Sigmoid colon (tissue), 7 donors: ENCODE measurements around the gene RPLP1. TPM values are rescaled to one million over a fixed set of nuclear protein-coding genes. Genes with fewer than 3 reads are reported as not detected.
"Not testable (repeated sequence)": the region's sequence is repeated elsewhere in the genome, so short reads cannot be mapped to it uniquely, and the experiment has no call there.

Experiments used
- DNase-seq: peaks from one replicate; pipeline ENCODE4 v3.0.0-alpha.2; 2019
- H3K27ac ChIP-seq, 4 donors: fragments of 200-600 bp; sonication (generic); one replicate each; pipeline ENCODE4 v1.5.1; 2016 to 2019; ENCODE audit warnings: mild to moderate bottlenecking in 1 of 4
- H3K27me3 ChIP-seq, 3 donors: fragments of 200-600 bp; sonication (generic); one replicate each; pipeline ENCODE4 v1.5.1; 2019; ENCODE audit warnings: mild to moderate bottlenecking in 1 of 3
- H3K36me3 ChIP-seq, 4 donors: fragments of 200-600 bp; sonication (generic); one replicate each; pipeline ENCODE4 v1.5.1; 2016 to 2019
- H3K4me1 ChIP-seq, 4 donors: fragments of 200-600 bp; sonication (generic); one replicate each; pipeline ENCODE4 v1.5.1; 2017 to 2019
- H3K4me3 ChIP-seq, 4 donors: fragments of 200-600 bp; sonication (generic); one replicate each; pipeline ENCODE4 v1.5.1; 2017 to 2019; ENCODE audit warnings: mild to moderate bottlenecking in 2 of 4, moderate library complexity in 1 of 4
- H3K9me3 ChIP-seq, 4 donors: fragments of 200-600 bp in 3 of 4; sonication (generic) in 3 of 4; one replicate each; pipeline versions ENCODE4 v1.5.1 to v1.6.1; 2013 to 2019
- EP300 ChIP-seq, 4 donors: sonication (generic); formaldehyde crosslinking; IDR thresholded peaks; one replicate each; pipeline ENCODE4 v1.6.1; 2017; ENCODE audit warnings: antibody characterized with exemption in 4 of 4
- POLR2A ChIP-seq, 2 donors: fragments of 450-650 bp; IDR thresholded peaks; one replicate each; pipeline ENCODE4 v1.6.1; 2016; ENCODE audit warnings: antibody characterized with exemption in 2 of 2, mild to moderate bottlenecking in 2 of 2, moderate library complexity in 2 of 2
- POLR2AphosphoS5 ChIP-seq, 4 donors: sonication (generic); formaldehyde crosslinking; IDR thresholded peaks; one replicate each; pipeline ENCODE4 v1.6.1; 2017; ENCODE audit warnings: antibody characterized with exemption in 4 of 4
- WGBS, 2 donors: extraction: QIAGEN DNeasy Blood & Tissue Kit; methylation state at CpG; one replicate each; pipeline ENCODE4 v1.1.7; 2013; 5-methylcytosine and 5-hydroxymethylcytosine counted together
- intact Hi-C: fragments of 100-400 bp; cut with DNase I; formaldehyde crosslinking; loops from one replicate; pipeline ENCODE4 v1.15.1; 2023
- polyA plus RNA-seq, 3 donors: library from polyadenylated mRNA; stranded (reverse); fragments of 200-250 nt; gene quantifications; one replicate each; pipeline ENCODE4 v1.2.3, GENCODE V29; 2013
- total RNA-seq, 4 donors: library from RNA; depleted of rRNA; stranded (reverse); fragments of >200 nt; gene quantifications; one replicate each; pipeline ENCODE4 v1.1.0, GENCODE V29; 2016
- TF ChIP-seq, protein P1 (sequence below), 4 experiments: fragments of 450-650 bp in 3 of 4; fragments of 200-600 bp in 1 of 4; IDR thresholded peaks; one replicate each; pipeline ENCODE4 v1.5.1; 2016 to 2019; ENCODE audit warnings: antibody characterized with exemption in 4 of 4, mild to moderate bottlenecking in 3 of 4, moderate library complexity in 2 of 4
- donor health status: healthy with polysubstance abuse.
- donor health status: Bipolar disorder and iron deficiency.
- donor health status: healthy.

The RPLP1 gene
- total and polyA plus RNA-seq, 7 donors: 1,053 to 2,471 (median 1,114) TPM

DNA sequence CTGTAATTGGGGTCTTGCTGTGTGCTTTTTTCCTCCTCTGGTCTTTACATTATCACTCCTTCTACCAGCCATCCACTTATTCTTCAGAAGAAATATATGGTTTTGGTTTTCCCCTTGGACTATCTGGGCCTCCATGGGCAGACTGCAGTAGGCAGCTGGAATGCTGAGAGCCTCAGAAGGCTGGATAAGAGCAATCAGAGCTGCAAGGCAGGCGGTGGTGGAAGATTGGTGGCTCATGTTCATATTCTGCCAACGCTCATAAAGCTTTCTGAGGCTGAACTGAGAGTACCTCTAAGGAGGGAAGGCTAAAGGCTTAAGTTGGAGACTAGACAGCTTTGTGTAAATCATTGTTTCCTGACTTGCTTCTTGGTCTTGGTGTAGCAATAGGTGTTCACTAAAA, 5.7 kb upstream of the RPLP1 start:
- DNase-seq: no peak
- no peaks in the 10 kb centered on the region for H3K27me3 ChIP-seq
- intact Hi-C loops: no loop called here
- no peak for TF ChIP-seq POLR2AphosphoS5 (IDR thresholded peaks at IDR 0.05)
- TF ChIP-seq, protein P1, sequence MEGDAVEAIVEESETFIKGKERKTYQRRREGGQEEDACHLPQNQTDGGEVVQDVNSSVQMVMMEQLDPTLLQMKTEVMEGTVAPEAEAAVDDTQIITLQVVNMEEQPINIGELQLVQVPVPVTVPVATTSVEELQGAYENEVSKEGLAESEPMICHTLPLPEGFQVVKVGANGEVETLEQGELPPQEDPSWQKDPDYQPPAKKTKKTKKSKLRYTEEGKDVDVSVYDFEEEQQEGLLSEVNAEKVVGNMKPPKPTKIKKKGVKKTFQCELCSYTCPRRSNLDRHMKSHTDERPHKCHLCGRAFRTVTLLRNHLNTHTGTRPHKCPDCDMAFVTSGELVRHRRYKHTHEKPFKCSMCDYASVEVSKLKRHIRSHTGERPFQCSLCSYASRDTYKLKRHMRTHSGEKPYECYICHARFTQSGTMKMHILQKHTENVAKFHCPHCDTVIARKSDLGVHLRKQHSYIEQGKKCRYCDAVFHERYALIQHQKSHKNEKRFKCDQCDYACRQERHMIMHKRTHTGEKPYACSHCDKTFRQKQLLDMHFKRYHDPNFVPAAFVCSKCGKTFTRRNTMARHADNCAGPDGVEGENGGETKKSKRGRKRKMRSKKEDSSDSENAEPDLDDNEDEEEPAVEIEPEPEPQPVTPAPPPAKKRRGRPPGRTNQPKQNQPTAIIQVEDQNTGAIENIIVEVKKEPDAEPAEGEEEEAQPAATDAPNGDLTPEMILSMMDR (IDR thresholded peaks at IDR 0.05): no peak
- 55 to 79% methylated on average over 2 of the region's 2 CpGs for WGBS, 2 donors
- H3K4me3 ChIP-seq: no peak overlapping the region
- no peaks in the 10 kb centered on the region for H3K9me3 ChIP-seq
- no peak overlapping the region for H3K27ac ChIP-seq
- peaks cover 0 to 9% (median 2%) of the 10 kb centered on the region in 4 donors for H3K4me1 ChIP-seq
- no peaks in the 10 kb centered on the region for H3K36me3 ChIP-seq

DNA sequence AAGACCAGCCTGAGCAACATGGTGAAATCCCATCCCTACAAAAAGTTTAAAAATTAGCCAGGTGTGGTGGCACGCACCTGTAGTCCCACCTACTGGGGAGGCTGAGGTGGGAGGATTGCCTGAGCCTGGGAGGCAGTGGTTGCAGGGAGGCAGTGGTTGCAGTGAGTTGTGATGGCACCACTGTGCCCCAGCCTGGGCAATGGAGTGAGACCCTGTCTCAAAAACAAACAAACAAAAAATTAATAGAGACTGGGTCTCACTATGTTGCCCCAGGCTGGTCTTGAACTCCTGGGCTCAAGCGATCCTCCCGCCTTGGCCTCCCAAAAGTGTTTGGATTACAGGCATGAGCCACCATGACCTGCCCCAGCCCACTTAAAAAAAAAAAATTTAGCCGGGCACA, 2.4 kb upstream of the RPLP1 start:
- not testable (repeated sequence) for H3K4me3 ChIP-seq, H3K9me3 ChIP-seq, DNase-seq, H3K27me3 ChIP-seq, H3K27ac ChIP-seq
- Histone ChIP-seq H3K4me1 (peaks cover 0 to 30% (median 21%) of the 10 kb centered on the region in 4 donors), H3K36me3 (peaks cover 0 to 10% (median 3%) of the 10 kb centered on the region in 4 donors)
- intact Hi-C loops: loop anchor here (5.0 kb wide), 1 partner anchor 38 kb away; the partner anchor contains the start of gene KIF23
- 98% methylated on average over 4 of the region's 4 CpGs for WGBS, 2 donors

DNA sequence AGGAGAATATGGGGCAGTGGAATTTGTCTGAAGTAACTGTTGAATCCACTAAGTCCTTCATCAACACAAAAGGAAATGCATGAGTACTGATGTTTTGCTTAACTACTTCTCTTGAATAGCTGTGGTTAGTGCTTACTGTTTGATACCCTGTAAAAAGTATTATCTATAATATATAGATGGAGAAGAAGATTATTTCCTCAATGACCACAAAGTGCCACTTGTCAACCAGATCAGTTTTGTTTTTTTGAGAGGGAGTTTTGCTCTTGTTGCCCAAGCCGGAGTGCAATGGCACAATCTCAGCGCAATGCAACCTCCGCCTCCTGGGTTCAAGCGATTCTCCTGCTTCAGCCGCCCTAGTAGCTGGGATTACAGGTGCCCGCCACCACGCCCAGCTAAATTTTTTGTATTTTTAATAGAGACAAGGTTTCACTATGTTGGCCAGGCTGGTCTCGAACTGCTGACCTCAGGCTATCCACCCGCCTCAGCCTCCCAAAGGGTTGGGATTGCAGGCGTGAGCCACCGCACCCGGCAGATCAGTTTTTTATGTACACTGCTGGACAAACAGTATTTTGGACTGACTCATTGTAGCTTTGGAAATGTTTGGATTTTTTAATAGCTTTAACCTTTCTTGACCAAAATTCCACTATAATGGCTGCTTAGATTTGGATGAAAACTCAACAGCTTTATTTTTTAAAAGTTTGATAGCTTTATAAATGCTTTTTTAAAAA, 1.5 kb upstream of the RPLP1 start:
- no peaks in the 10 kb centered on the region for H3K9me3 ChIP-seq
- peak overlapping the region in 3 of 4 donors; percentile 96 to 97 (median 97) for H3K27ac ChIP-seq
- intact Hi-C loops: loop anchor here (5.0 kb wide), 1 partner anchor 39 kb away; the partner anchor contains the start of gene KIF23
- no peaks in the 10 kb centered on the region for H3K27me3 ChIP-seq
- no peak for DNase-seq
- H3K36me3 ChIP-seq: peaks cover under 1 to 19% (median 9%) of the 10 kb centered on the region in 4 donors
- H3K4me3 ChIP-seq: peak overlapping the region in 1 of 4 donors; percentile 79
- TF ChIP-seq, protein P1 (IDR thresholded peaks at IDR 0.05): no peak
- no peak for TF ChIP-seq EP300 (IDR thresholded peaks at IDR 0.05)
- no peak for TF ChIP-seq POLR2A (IDR thresholded peaks at IDR 0.05)
- TF ChIP-seq POLR2AphosphoS5 (IDR thresholded peaks at IDR 0.05): no peak
- 85 to 89% methylated on average over 12 of the region's 12 CpGs for WGBS, 2 donors
- H3K4me1 ChIP-seq: peaks cover 0 to 37% (median 28%) of the 10 kb centered on the region in 4 donors

DNA sequence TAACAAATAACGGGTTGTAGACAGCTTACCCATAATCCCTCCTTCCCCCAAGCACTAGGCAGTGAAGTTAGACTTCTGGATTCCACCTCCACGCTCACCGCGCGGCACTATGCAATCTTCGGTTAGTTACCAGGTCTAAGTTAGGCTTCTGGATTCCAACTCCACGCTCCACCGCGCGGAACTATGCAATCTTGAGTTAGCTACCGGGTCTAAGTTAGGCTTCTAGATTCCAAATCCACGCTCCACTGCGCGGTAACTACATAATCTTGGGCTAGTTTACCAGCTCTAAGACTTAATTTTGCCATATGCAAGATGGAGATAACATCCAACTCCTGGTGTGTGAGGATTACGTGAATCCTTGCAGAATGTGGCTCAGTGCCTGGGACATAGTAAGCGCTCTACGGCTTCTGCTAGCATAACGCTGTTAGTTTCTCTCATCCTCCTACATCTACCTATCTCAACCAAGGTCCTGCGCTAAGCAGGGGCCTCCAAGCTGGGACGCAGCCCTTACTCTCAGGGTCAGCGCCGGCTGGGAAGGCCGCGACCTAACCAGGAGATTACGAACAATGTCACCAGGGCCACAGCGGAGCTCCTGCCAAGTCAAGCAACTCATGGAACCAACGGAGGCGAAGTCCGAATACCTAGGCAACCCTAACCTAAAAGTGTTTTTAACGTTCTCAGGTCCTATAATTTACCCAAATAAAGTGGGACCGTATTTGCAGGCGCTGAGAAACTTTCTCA, 497 bp upstream of the RPLP1 start:
- TF ChIP-seq EP300 (IDR thresholded peaks at IDR 0.05) (no peak), POLR2A (IDR thresholded peaks at IDR 0.05) (no peak), POLR2AphosphoS5 (IDR thresholded peaks at IDR 0.05) (no peak)
- TF ChIP-seq, protein P1 (IDR thresholded peaks at IDR 0.05): no peak
- intact Hi-C loops: loop anchor here (2.0 to 5.0 kb wide), 2 partner anchors 40 to 647 kb away; partner anchors contain the start of gene KIF23
- WGBS, 2 donors: 14 to 41% methylated on average over 32 of the region's 32 CpGs
- peak overlapping the region; percentile 94 to 97 (median 96) for H3K27ac ChIP-seq
- H3K27me3 ChIP-seq: no peaks in the 10 kb centered on the region
- H3K36me3 ChIP-seq: peaks cover 10 to 29% (median 11%) of the 10 kb centered on the region in 4 donors
- H3K4me1 ChIP-seq: peaks cover 0 to 37% (median 28%) of the 10 kb centered on the region in 4 donors
- DNase-seq: peak; percentile 72
- H3K4me3 ChIP-seq: peak overlapping the region; percentile 79 to 92 (median 88)
- no peaks in the 10 kb centered on the region for H3K9me3 ChIP-seq

DNA sequence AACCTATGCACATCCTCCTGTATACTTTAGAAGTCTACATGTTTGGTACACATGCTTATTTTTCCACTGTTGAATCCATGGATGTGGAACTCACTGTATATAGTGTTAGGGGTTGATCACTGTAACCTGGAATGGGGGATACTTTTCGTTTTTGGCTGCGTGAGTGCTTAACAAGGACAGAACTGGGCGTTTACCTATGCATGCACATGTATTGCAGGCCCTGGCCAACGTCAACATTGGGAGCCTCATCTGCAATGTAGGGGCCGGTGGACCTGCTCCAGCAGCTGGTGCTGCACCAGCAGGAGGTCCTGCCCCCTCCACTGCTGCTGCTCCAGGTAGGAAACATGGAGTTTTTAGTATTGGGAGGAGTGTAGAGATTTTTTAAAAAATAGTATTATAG, 2.3 kb downstream of the RPLP1 start:
- TF ChIP-seq POLR2A (IDR thresholded peaks at IDR 0.05): no peak
- H3K27me3 ChIP-seq: no peaks in the 10 kb centered on the region
- H3K36me3 ChIP-seq: peaks cover 10 to 37% (median 11%) of the 10 kb centered on the region in 4 donors
- H3K27ac ChIP-seq: peak overlapping the region in 3 of 4 donors; percentile 21 to 97 (median 97)
- no peaks in the 10 kb centered on the region for H3K9me3 ChIP-seq
- 10 to 42% methylated on average over 5 of the region's 5 CpGs for WGBS, 2 donors
- DNase-seq: no peak
- H3K4me1 ChIP-seq: peaks cover 0 to 47% (median 28%) of the 10 kb centered on the region in 4 donors
- peak overlapping the region in 1 of 4 donors; percentile 92 for H3K4me3 ChIP-seq
- intact Hi-C loops: loop anchor here (5.0 kb wide), 1 partner anchor 43 kb away; the partner anchor contains the start of gene KIF23
